Fibroblast of lung (primary cell): ENCODE results near the gene CNGA4. TPM values are rescaled to one million over a fixed set of nuclear protein-coding genes. Genes with fewer than 3 reads are reported as not detected.

Experiments used
- DNase-seq, 2 donors: peaks; one replicate each; pipeline versions ENCODE4 v3.0.0 to v3.0.0-alpha.2; 2010; ENCODE audit warnings: low read depth in 2 of 2
- H2AFZ ChIP-seq: 2 replicates; pipeline ENCODE4 v1.5.1; 2012; ENCODE audit warnings: low read length, control low read depth, inconsistent platforms
- H3K27ac ChIP-seq: 2 replicates; pipeline ENCODE4 v1.5.1; 2011; ENCODE audit warnings: low read length, control low read depth; ENCODE audit not compliant: insufficient read depth
- H3K27me3 ChIP-seq: 2 replicates; pipeline ENCODE4 v1.5.1; 2011; ENCODE audit warnings: mild to moderate bottlenecking, low read length; ENCODE audit not compliant: control insufficient read depth, insufficient read depth
- H3K36me3 ChIP-seq: 2 replicates; pipeline ENCODE4 v1.5.1; 2011; ENCODE audit warnings: low read length; ENCODE audit not compliant: control insufficient read depth, insufficient read depth
- H3K4me1 ChIP-seq: 2 replicates; pipeline ENCODE4 v1.5.1; 2011; ENCODE audit warnings: low read length; ENCODE audit not compliant: control insufficient read depth, insufficient read depth; ENCODE audit errors: extremely low read depth
- H3K4me2 ChIP-seq: 2 replicates; pipeline ENCODE4 v1.5.1; 2011; ENCODE audit warnings: low read length, control low read depth; ENCODE audit not compliant: insufficient read depth; ENCODE audit errors: extremely low read depth
- H3K4me3 ChIP-seq, 4 experiments: fragments of 200-600 bp in 1 of 4; sonication (generic) in 1 of 4; replicated peaks in 1 of 4; 2 replicates each; pipeline ENCODE4 v1.5.1; 2011 to 2016; ENCODE audit warnings: low read length in 4 of 4, low read depth in 3 of 4, mild to moderate bottlenecking in 3 of 4, control low read depth in 2 of 4, inconsistent platforms in 1 of 4, mixed read lengths in 1 of 4; ENCODE audit not compliant: insufficient read depth in 1 of 4; ENCODE audit errors: control extremely low read depth in 1 of 4
- H3K79me2 ChIP-seq: 2 replicates; pipeline ENCODE4 v1.5.1; 2012; ENCODE audit warnings: mild to moderate bottlenecking, low read length, inconsistent platforms; ENCODE audit not compliant: control insufficient read depth, insufficient read depth
- H3K9ac ChIP-seq: 2 replicates; pipeline ENCODE4 v1.5.1; 2011; ENCODE audit warnings: mild to moderate bottlenecking, low read length, control low read depth; ENCODE audit not compliant: insufficient read depth
- H3K9me3 ChIP-seq: 2 replicates; pipeline ENCODE4 v1.5.1; 2012; ENCODE audit warnings: low read depth, low read length; ENCODE audit not compliant: control insufficient read depth, insufficient read depth
- H4K20me1 ChIP-seq: 2 replicates; pipeline ENCODE4 v1.5.1; 2011; ENCODE audit warnings: low read length; ENCODE audit not compliant: control insufficient read depth, insufficient read depth; ENCODE audit errors: extremely low read depth
- CTCF ChIP-seq, 2 donors: IDR thresholded peaks in 1 of 2; conservative IDR thresholded peaks in 1 of 2; 1 replicate in 1 of 2; 2 replicates in 1 of 2; pipeline ENCODE4 v1.5.1; 2011 to 2012; ENCODE audit warnings: low read length in 2 of 2, control low read depth in 1 of 2, inconsistent platforms in 1 of 2, low read depth in 1 of 2, mild to moderate bottlenecking in 1 of 2
- EZH2 ChIP-seq: IDR thresholded peaks from 2 replicates; pipeline ENCODE4 v1.5.1; 2012; ENCODE audit warnings: low read length, control low read depth, mild to moderate bottlenecking; ENCODE audit errors: missing control alignments
- polyA plus RNA-seq, 2 donors: library from polyadenylated mRNA; depleted of rRNA in 1 of 2; stranded (reverse) in 1 of 2; unstranded in 1 of 2; fragments of >200 nt; gene quantifications; 2 replicates each; pipeline ENCODE4 v1.2.1, GENCODE V29; 2011 to 2012; ENCODE audit warnings: missing spikeins in 1 of 2
- total RNA-seq: library from RNA; depleted of rRNA; stranded (reverse); fragments of >200 nt; gene quantifications from 2 replicates; pipeline ENCODE4 v1.2.1, GENCODE V29; 2014

Gene CNGA4
- total and polyA plus RNA-seq, 2 donors (not counting 1 experiment from before 2014, with no cell fraction given): 0.06 to 0.17 TPM

GRCh38 chr11:6229911-6230310, 9.0 kb upstream of the CNGA4 start:
- Histone ChIP-seq H3K9ac (no peak overlapping the region), H3K9me3 (no peaks in the 10 kb centered on the region), H3K27me3 (no peaks in the 10 kb centered on the region), H3K4me2 (no peak overlapping the region), H3K79me2 (peaks cover 32% of the 10 kb centered on the region), H3K27ac (no peak overlapping the region), H3K4me1 (no peaks in the 10 kb centered on the region), H3K36me3 (no peaks in the 10 kb centered on the region), H2AFZ (no peak overlapping the region), H4K20me1 (no peaks in the 10 kb centered on the region), H3K4me3 (no peak overlapping the region)
- DNase-seq: no peak
- TF ChIP-seq EZH2 (no peak), CTCF (conservative IDR thresholded peaks at IDR 0.05 in 1 of 2, IDR thresholded peaks at IDR 0.05 in 1 of 2; ENCODE audit: low read depth in 1 of 2, low read length in 2 of 2) (no peak)

DNA sequence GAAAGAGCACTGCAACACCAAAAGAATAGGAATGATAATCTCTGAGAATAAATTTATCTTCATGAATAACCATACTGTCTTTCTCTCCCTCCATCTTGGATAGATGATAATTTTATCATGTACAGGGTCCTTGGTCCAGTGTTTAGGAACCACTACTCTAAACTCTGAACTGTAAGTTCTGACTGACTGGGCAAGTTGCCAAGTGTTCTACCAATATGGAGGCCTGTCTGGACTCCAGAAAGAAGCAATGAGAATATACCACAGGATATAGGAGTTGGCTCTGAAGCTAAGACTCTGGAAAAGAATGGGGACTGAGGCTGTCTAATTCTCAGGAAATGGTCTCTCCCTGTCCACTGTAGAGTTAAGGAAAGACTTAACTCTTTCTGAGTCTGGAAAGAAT, 6.0 kb upstream of the CNGA4 start:
- Histone ChIP-seq H3K4me3 (no peak overlapping the region), H3K27me3 (no peaks in the 10 kb centered on the region), H3K9me3 (no peaks in the 10 kb centered on the region), H3K4me1 (no peaks in the 10 kb centered on the region), H3K9ac (no peak overlapping the region), H3K36me3 (no peaks in the 10 kb centered on the region), H3K27ac (no peak overlapping the region), H2AFZ (no peak overlapping the region), H4K20me1 (no peaks in the 10 kb centered on the region), H3K4me2 (no peak overlapping the region), H3K79me2 (peaks cover 32% of the 10 kb centered on the region)
- TF ChIP-seq CTCF (conservative IDR thresholded peaks at IDR 0.05 in 1 of 2, IDR thresholded peaks at IDR 0.05 in 1 of 2; ENCODE audit: low read depth in 1 of 2, low read length in 2 of 2) (no peak), EZH2 (no peak)
- DNase-seq: no peak

- no peaks in the 10 kb centered on the region for H3K36me3 ChIP-seq
- H3K9ac ChIP-seq: peak overlapping the region; percentile 80
- peaks cover 30% of the 10 kb centered on the region for H3K79me2 ChIP-seq
- H3K9me3 ChIP-seq: no peaks in the 10 kb centered on the region
- H3K4me2 ChIP-seq: peak overlapping the region; percentile 67
- H3K4me3 ChIP-seq: peak overlapping the region; percentile 63 to 96 (median 90)
- peaks cover 7% of the 10 kb centered on the region for H3K27me3 ChIP-seq
- no peaks in the 10 kb centered on the region for H4K20me1 ChIP-seq
- H2AFZ ChIP-seq: peak overlapping the region; percentile 88
- no peaks in the 10 kb centered on the region for H3K4me1 ChIP-seq
- TF ChIP-seq CTCF (conservative IDR thresholded peaks at IDR 0.05 in 1 of 2, IDR thresholded peaks at IDR 0.05 in 1 of 2; ENCODE audit: low read depth in 1 of 2, low read length in 2 of 2): no peak
- TF ChIP-seq EZH2: no peak
- DNase-seq: peak in 1 of 2 donors; percentile 7
- H3K27ac ChIP-seq: peak overlapping the region; percentile 88
These were observed 4.9 kb upstream of the CNGA4 start for GRCh38 chr11:6233984-6234386.
